ENCODE measurements around the gene TRAPPC10.

TRAPPC10 gene

DNA sequence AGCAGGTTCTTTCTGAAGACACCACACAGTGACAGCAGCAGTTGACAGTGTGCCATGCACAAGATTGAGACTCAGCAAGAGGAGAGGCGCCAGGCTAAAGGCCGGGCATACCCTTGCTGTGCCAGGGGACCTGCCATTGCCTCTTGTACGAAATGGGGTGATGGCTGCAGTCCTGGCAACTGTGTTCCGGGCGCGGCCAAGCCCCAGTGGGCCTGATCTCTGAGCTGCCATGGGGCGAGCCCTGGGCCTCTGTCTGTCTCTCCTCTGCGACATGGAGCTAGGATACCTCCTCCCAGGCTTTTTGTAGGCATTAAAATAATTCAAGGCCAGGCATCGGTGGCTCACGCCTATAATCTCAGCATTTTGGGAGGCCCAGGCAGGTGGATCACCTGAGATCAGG is 9.6 kb upstream of the TRAPPC10 start:
- no peak for DNase-seq (ENCODE audit: low spot score)

DNA sequence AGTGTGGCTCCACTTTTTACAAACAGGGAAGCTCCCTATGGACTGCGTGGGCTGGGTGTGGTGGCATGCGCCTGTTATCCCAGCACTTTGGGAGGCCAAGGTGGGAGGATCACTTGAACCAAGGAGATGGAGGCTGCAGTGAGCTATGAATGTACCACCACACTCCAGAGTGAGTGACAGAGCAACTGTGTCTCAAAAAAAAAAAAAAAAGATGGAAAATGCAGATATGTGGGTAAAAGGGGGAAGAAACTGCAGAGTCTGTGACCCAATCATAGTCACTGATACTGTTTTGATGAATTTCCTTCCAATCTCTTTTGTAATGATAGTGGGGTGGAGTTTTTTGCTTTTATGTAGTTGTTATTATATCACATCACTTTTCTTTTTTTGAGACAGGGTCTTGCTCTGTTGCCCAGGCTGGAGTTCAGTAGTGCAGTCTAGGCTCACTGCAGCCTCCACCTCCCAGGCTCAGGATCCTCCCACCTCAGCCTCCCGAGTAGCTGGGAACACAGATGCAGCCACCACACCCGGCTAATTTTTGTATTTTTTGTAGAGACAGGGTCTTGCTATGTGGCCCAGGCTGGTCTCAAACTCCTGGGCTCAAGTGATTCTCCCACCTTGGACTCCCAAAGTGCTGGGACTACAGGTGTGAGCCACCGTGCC is 8.7 kb upstream of the TRAPPC10 start:
- DNase-seq (ENCODE audit: low spot score): no peak

DNA sequence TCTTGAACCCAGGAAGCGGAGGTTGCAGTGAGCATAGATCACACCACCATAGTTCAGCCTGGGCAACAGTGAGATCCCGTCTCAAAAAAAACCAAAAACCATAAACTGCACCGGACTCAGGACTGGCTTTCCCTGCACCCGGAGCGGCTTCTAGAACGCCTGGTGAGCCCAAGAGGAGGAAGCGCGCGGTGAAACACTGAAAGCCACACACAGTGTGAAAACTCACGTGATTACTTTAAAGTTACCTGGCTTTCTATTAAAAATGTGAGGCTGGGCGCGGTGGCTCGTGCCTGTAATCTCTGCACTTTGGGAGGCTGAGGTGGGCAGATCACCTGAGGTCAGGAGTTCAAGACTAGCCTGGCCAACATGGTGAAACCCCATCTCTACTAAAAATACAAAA is 7.0 kb upstream of the TRAPPC10 start:
- no peak for DNase-seq (ENCODE audit: low spot score)

- no peak for DNase-seq (ENCODE audit: low spot score)
Measured at GRCh38 chr21:44005593-44005992, 6.5 kb upstream of the TRAPPC10 start.

- no peak for DNase-seq (ENCODE audit: low spot score)
Measured at GRCh38 chr21:44006017-44006619, 6.0 kb upstream of the TRAPPC10 start.

DNA sequence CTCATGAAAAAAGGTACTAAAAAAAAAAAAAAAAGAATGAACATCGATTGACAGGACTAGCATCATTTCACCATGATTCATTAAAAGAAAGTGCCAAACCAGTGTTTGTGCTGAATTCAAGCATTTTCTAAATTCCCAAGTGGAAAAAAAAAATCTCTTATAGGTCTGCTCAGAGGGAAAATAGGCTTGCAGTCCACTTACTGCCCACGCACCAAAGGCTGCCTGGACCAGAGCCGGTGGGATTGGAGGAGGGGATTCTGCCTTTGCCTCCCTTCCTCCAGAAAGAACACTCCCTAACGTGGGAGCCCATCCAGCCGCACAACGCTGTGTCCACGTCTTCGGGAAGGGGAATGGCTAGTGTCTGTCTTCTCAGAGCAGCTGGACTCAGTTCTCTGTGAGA is 5.5 kb upstream of the TRAPPC10 start:
- no peak for DNase-seq (ENCODE audit: low spot score)

DNA sequence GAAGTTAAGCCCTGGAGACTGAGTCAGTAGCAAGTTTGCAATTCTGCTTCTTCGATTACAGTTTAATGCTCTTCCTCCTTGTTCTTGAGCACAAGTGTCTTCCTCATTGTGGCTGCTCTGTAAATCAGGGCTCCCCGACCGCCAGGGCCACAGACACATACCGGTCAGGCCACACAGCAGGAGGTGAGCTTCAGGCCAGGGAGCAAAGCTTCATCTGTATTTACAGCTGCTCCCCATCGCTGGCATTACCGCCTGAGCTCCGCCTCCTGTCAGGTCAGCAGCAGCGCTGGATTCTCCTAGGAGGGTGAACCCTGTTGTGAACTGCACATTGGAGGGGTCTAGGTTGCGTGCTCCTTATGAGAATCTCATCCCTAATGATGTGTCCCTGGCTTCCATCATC is 1.7 kb upstream of the TRAPPC10 start:
- no peak for DNase-seq (ENCODE audit: low spot score)

DNA sequence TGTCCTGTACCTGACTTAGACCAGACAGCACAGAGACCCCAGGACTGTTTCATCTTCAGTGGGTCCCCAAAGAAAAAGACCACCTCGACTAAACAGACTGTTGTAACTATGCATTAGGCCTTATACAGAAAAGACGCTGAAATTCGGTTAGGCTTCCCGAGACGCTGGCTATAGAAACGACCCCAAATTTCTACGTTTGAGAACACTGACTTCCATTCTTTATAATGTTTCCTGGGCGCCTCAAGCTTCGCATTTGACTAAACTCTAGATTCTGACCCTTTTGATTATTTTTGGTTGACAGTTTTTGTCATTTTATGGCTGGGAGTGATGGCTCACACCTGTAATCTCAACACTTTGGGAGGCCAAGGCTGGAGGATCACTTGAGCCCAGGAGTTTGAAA is 986 bp upstream of the TRAPPC10 start:
- no peak for DNase-seq (ENCODE audit: low spot score)

GRCh38 chr21:44012474-44013379 is 618 bp downstream of the TRAPPC10 start:
- peak; percentile 58 for DNase-seq (ENCODE audit: low spot score)

DNA sequence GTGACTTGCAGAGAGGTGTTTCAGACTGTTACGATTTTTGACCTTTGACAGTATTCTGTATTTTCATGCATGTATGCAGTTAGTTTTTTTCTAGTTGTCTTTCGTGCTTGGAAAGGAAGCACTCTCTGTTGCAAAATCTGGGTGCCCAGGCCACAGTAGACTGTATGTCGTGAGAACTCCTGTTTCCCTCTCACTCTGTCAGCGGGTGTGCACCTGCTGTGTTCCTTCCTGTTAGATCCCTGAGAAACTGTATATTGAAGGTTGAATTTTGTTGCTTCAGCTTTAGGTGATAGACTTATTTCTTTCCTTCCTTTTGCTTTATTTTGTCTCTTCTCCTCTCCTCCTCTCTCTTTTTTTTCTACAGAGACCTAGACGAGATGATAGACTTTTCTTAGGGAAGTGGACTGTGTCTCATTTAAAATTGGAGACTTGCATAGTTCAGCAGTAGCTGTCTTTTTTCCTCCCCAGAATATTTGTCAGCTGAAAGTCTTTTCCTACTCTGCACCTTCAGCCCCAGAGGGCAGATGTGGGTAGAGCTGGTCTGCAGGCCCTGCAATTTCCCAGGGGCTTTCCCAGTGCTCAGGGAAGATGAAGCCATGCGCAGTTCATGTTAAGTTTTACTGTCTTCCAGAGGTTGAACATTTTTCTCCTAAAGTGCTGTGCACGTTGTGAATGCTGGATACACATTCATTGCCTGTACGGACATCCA is 1.4 kb downstream of the TRAPPC10 start:
- no peak for DNase-seq (ENCODE audit: low spot score)

DNA sequence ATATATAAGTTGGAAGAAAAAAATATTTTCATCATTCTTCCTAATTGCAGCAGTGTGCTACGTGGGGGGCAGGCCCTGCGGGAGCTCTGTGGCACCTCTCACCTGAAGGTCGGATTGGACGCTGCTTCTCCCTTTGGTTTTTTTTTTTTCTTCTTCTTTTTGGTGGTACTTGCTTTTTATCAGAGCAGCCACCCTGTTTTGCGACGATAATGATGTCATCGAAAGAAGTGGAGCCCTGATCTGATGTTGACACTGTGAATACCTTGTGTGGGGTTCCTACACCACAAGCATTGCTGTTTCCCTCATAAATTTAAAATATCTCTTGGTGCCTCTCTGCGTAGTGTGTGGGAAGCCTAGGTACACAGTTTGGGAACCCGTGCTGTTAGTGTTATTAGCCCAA is 5.5 kb downstream of the TRAPPC10 start:
- DNase-seq (ENCODE audit: low spot score): no peak

DNA sequence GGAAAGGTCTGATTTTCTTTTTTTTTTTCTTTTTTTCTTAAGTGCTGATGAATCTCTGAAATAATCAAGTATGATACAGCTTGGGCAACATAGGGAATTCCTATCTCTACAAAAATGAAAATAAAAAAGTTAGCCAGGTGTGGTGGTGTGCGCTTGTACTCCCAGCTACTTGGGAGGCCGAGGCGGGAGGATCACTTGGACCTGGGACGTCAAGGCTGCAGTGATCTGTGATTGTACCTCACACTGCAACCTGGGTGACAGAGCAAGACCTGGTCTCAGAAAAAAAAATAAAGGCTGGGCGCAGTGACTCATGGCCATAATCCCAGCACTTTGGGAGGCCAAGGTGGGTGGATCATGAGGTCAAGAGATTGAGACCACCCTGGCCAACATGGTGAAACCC is 6.0 kb downstream of the TRAPPC10 start:
- no peak for DNase-seq (ENCODE audit: low spot score)

GRCh38 chr21:44018813-44019567 is 6.9 kb downstream of the TRAPPC10 start:
- DNase-seq (ENCODE audit: low spot score): no peak

GRCh38 chr21:44019568-44019958 is 7.5 kb downstream of the TRAPPC10 start:
- no peak for DNase-seq (ENCODE audit: low spot score)

GRCh38 chr21:44020551-44020950 is 8.4 kb downstream of the TRAPPC10 start:
- DNase-seq (ENCODE audit: low spot score): no peak

- DNase-seq (ENCODE audit: low spot score): no peak
Measured at GRCh38 chr21:44021064-44021463, 9.0 kb downstream of the TRAPPC10 start.

DNA sequence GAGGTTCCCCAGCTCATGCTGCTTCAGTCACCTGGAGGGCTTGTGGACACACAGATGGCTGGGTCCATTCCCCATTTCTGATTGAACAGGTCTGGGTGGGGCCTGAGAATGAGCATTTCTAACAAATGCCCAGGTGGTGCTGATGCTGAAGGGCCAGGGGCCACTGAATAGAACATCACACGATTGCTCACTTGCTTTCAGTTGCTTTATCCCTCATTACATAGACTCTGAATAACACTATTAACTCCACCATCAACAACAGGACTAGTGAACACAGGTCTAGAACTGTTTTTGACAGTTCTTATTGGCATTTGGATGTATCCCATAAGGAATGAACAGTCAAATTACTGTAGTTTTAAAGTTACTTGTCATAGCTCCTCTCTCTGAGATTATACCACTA is 12.1 kb downstream of the TRAPPC10 start:
- no peak for DNase-seq (ENCODE audit: low spot score)

- DNase-seq (ENCODE audit: low spot score): no peak
Measured at GRCh38 chr21:44024887-44025353, 12.8 kb downstream of the TRAPPC10 start.

DNA sequence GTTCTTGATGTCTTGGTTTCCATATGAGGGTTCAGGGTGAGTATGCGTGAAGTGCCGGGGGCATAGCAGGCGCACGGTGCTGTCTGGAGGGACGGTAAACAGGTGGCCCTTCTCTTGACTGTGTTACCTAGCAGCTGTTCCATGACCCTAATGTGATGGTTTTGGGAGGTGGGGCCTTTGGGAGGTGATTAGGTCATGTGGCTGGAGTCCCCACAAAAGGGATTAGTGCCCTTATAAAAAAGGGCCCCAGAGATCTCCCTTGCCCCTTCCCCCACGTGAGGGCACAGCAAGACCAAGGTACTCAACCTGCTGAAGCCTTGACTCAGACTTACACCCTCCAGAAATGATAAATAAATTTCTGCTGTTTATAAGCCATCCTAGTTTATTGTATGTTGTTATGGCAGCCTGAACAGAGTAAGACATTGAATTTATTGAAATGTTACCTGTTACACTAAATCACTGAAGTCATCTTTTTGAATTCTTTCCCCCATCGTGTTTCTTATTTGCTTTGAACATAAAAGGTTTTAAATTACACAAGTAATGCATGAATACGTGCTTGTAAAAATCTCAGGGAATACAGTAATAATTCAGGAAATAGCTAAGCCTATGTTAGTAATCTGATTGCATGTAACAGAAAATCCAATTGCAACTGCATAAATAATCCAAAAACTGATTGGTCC is 15.6 kb downstream of the TRAPPC10 start:
- DNase-seq (ENCODE audit: low spot score): no peak

- DNase-seq (ENCODE audit: low spot score): no peak
Measured at GRCh38 chr21:44028287-44028659, 16.2 kb downstream of the TRAPPC10 start.

DNA sequence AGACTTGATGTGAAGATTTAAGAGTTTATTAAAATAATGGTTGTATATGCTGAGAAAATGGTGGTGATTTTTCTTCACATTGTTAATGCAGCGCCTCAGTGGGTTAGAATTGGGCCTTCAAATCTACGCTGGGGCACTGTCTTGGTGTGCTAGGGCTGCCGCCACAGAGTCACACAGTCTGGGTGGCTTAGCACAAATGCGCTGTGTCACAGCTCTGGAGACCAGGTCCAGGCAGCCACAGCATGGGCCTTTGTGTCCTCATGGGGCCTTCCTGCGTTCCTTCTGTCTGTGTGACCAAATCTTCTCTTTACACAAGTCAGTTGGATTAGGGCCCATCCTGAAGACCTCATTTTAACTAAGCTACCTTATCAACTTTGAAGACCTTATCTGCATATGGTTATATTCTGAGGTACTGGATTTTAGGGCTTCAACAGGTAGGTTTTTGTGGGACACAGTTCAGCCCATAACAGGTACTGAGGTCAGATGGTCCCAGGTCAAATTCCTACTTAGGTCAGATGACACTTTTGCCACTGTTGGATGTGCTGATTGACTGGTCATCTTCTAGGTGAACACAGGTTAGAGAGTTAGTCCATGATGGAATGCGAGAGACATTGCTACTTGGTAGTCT is 17.5 kb downstream of the TRAPPC10 start:
- DNase-seq (ENCODE audit: low spot score): no peak

Data from LoVo (cell line).